ENCODE measurements around the gene ZNF750.

The ZNF750 gene

GRCh38 chr17:82835122-82835521 is 4.7 kb downstream of the ZNF750 start:
- no peak for DNase-seq (ENCODE audit: low read depth in 2 of 2)

GRCh38 chr17:82832881-82833475 is 6.8 kb downstream of the ZNF750 start:
- DNase-seq (ENCODE audit: low read depth in 2 of 2) = no peak

GRCh38 chr17:82832411-82832810 is 7.4 kb downstream of the ZNF750 start:
- DNase-seq (ENCODE audit: low read depth in 2 of 2) = no peak

GRCh38 chr17:82831818-82832200 is 8.0 kb downstream of the ZNF750 start:
- no peak for DNase-seq (ENCODE audit: low read depth in 2 of 2)

GRCh38 chr17:82831041-82831817 is 8.6 kb downstream of the ZNF750 start:
- DNase-seq (ENCODE audit: low read depth in 2 of 2) = no peak

GRCh38 chr17:82830249-82830661 is 9.6 kb downstream of the ZNF750 start:
- DNase-seq (ENCODE audit: low read depth in 2 of 2) = no peak

- DNase-seq (ENCODE audit: low read depth in 2 of 2) = no peak
These were observed 10.8 kb downstream of the ZNF750 start for GRCh38 chr17:82828875-82829487.

- DNase-seq (ENCODE audit: low read depth in 2 of 2) = no peak
These were observed 12.9 kb downstream of the ZNF750 start for GRCh38 chr17:82826956-82827355.

GRCh38 chr17:82826211-82826610 is 13.6 kb downstream of the ZNF750 start:
- no peak for DNase-seq (ENCODE audit: low read depth in 2 of 2)

- no peak for DNase-seq (ENCODE audit: low read depth in 2 of 2)
These were observed 14.2 kb downstream of the ZNF750 start for GRCh38 chr17:82825540-82826124.

GRCh38 chr17:82823004-82823403 is 16.8 kb downstream of the ZNF750 start:
- no peak for DNase-seq (ENCODE audit: low read depth in 2 of 2)

- DNase-seq (ENCODE audit: low read depth in 2 of 2) = no peak
These were observed 17.5 kb downstream of the ZNF750 start for GRCh38 chr17:82822281-82822680.

- DNase-seq (ENCODE audit: low read depth in 2 of 2) = no peak
These were observed 18.3 kb downstream of the ZNF750 start for GRCh38 chr17:82821554-82821953.

- DNase-seq (ENCODE audit: low read depth in 2 of 2) = no peak
These were observed 19.3 kb downstream of the ZNF750 start for GRCh38 chr17:82820278-82821251.

GRCh38 chr17:82817947-82818346 is 21.9 kb downstream of the ZNF750 start:
- DNase-seq (ENCODE audit: low read depth in 2 of 2) = no peak

GRCh38 chr17:82816358-82816757 is 23.5 kb downstream of the ZNF750 start:
- DNase-seq (ENCODE audit: low read depth in 2 of 2) = no peak

GRCh38 chr17:82815790-82816305 is 24.0 kb downstream of the ZNF750 start:
- no peak for DNase-seq (ENCODE audit: low read depth in 2 of 2)

- no peak for DNase-seq (ENCODE audit: low read depth in 2 of 2)
These were observed 24.5 kb downstream of the ZNF750 start for GRCh38 chr17:82815354-82815753.

GRCh38 chr17:82814834-82815233 is 25.0 kb downstream of the ZNF750 start:
- DNase-seq (ENCODE audit: low read depth in 2 of 2) = no peak

GRCh38 chr17:82813299-82814051 is 26.3 kb downstream of the ZNF750 start:
- no peak for DNase-seq (ENCODE audit: low read depth in 2 of 2)

GRCh38 chr17:82812601-82813000 is 27.2 kb downstream of the ZNF750 start:
- DNase-seq (ENCODE audit: low read depth in 2 of 2) = no peak

Measured in stimulated activated CD8-positive, alpha-beta memory T cell treated with anti-CD3 and anti-CD28 coated beads, Interleukin-15, amount 100 ng/mL, for 48 hours (primary cell).